HG03558 (cell line): ENCODE measurements around the gene PCF11.
"Not testable (repeated sequence)": the region's sequence is repeated elsewhere in the genome, so short reads cannot be mapped to it uniquely, and the experiment has no call there.

Experiments
- ATAC-seq: cut with Tn5 transposase; IDR thresholded peaks from one replicate; pipeline ENCODE4 v1.9.1; 2021; ENCODE audit warnings: moderate number of reproducible peaks; ENCODE audit not compliant: unreplicated experiment; ENCODE audit errors: extremely low read depth

Gene PCF11

GRCh38 chr11:83185767-83186166 lies 28.8 kb downstream of the PCF11 start:
- no peak for ATAC-seq

- no peak for ATAC-seq
Observed at GRCh38 chr11:83187465-83187864, 30.5 kb downstream of the PCF11 start.

DNA sequence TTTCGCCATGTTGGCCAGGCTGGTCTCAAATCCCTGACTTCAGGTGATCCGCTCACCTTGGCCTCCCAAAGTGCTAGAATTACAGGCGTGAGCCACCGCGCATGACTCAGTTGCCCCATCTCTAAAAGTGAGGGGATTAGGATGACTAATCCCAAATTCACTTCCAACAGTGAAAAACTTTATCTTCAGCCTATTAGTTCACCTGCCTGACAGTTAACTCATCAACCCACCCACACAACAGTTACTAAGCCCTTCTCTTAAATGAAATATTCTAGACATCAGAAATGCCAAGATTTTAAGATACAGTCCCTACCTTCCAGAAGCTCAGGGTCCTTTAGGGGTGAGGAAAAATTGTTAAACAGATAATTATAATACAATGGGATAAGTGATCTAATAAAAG lies 34.6 kb downstream of the PCF11 start:
- no peak for ATAC-seq

- no peak for ATAC-seq
Observed at GRCh38 chr11:83191986-83192385, 35.1 kb downstream of the PCF11 start.

GRCh38 chr11:83192606-83193245 lies 35.8 kb downstream of the PCF11 start:
- ATAC-seq: no peak

DNA sequence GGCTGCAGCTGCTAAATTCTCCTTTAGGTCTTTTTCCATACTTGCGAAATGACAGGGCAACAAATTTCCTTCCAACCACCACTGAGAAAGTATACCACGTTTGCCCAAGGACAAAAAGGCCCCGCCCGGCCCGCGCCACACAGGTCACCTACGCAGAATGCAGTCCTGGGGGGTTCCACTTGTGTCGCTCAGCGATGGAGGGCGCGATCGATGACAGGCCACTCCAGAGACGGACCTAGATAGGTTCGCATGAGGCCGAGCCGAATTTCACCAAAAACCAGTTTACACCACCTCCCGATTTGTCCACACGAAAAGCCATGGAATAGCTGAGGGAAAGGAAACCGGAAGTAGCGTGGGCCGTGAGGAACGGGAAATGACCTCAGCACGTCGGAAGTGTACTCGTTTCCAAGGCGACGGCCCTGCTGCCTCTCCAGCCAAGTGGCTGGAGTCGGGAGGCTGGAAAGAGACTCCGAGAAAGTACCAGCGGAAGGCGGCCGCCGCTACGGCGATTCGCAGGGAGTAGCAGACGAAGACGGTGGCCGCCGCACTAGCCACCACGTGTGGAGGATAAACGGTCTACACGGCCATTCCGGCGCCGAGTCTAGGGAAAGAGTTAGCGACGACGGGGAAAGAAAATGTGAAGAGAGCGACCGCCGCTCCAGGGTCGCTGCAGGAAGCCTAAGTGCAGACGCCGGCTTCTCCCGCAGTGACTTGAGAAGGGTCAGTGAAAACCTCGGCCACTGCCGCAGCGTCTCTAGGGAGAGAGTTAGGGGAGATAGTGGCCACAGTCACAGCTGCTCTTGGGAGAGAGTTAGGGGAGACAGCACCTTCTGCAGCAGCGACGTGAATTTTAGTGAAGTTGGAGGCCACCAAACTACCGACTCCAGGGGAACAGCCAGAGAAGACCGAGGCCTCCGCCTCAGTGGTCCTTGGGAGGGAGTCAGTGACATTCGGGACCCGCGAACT lies 36.7 kb downstream of the PCF11 start, which contains the start of gene ANKRD42:
ANKRD42 (plus strand) TSS at position 398 of the 966 bp plus-strand sequence. CDS start 959 bp downstream, outside the sequence.
- peak; percentile 89 for ATAC-seq

GRCh38 chr11:83194281-83195142 lies 37.6 kb downstream of the PCF11 start:
- ATAC-seq: peak; percentile 31

DNA sequence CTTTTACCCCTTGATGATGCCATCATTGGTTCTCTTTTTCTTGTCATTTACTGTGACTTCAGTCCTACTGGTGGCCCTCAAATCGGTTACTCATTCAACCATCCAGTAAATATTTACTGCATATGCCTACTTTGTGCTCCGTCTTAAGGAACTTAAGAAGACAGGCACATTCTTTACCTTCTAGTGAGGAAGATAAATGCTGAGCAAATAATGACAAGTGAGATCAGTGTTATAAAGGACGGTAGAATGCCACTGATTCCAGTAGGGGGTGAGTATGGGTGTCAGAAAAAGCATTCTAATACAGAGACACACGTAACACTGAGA lies 38.2 kb downstream of the PCF11 start:
- ATAC-seq: no peak

DNA sequence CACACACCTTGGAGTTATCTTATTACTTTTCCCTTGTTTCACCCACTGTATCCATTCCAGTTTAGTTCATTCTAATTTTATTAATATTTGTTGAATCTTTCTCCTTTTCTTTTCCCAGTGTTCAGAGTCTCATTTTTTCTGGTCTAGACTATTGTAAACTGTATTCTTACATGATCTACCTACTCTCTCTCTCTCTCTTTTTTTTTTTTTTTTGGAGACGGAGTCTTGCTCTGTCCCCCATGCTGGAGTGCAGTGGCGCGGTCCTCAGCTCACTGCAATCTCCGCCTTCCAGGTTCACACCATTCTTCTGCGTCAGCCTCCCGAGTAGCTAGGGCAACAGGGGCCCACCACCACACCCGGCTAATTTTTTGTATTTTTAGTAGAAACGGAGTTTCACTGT lies 38.7 kb downstream of the PCF11 start:
- no peak for ATAC-seq

DNA sequence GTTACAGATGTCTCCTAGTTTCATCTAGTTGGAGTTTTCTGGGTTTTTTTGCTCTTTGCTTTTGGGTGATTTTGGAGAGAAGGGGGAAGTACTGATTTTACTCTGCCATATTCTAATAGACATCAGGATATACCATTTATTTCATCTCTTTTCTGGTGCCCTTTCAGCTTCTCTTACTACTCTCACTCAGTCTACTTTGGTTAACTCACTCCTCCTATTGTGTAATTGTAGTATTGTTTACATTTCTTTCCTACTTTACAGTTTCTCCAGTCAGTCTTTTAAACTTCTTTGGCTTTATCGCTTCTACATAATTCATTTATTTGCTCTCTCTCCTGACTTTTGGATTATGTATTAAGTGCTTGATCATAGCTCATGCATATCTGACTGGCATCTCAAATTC lies 43.1 kb downstream of the PCF11 start:
- ATAC-seq: no peak

- no peak for ATAC-seq
Observed at GRCh38 chr11:83205608-83206185, 48.8 kb downstream of the PCF11 start.

DNA sequence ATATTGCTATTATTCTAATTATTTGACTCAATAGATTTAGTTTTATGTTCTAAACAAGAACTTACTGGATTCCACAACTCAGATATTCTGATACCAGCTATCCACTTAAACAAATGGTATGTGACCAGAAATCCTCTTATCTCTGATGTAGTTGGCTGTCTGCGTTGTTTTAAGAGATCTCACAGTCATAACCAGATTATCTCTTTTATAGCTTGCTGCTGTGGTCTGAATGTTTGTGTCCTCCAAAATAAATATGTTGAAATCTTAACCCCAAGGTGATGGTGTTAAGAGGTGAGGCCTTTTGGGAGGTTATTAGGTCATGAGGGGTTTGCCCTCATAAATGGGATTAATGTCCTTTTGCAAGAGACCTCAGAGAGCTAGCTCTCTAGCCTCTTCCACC lies 49.3 kb downstream of the PCF11 start:
- no peak for ATAC-seq

DNA sequence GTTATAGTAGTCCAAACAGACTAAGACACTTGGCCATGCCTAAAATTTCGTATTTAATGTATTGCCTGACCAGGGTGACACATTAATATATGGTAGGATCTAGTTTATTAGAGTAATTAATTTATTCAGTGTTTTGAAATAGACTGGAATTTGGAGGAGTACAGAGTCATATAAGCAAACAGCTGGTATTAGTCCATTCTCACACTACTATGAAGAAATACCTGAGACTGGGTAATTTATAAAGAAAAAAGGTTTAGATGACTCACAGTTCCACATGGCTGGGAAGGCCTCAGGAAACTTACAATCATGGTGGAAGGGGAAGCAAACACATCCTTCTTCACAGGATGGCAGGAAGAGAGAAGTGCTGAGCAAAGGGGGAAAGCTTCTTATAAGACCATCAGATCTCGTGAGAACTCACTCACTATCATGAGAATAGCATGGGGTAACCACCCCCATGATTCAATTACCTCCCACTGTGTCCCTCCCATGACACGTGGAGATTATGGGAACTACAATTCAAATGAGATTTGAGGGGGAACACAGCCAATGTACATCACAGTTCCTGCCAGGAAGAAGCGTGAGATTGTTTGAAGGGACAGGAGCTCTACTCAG lies 49.9 kb downstream of the PCF11 start:
- ATAC-seq: not testable (repeated sequence)

DNA sequence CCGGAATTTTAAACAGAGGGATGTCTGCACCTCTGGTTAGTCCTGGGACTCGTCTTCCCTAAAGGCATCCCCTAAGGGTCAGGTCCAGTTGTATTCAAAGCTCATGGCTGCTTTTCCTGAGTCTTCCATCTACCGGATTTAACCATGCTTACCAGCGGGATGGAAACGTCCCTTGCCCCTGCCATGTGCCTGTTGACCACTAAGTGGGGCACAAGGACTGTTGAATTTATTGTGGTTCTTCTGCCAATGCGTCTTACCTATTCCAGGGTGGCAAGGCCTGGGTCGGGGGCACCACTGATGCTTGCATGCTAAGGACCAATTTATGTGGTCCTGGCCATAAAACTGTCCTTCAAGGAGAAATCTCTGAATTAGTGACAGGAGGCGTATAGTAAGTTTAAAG lies 62.2 kb downstream of the PCF11 start:
- ATAC-seq: no peak

- no peak for ATAC-seq
Observed at GRCh38 chr11:83220260-83220659, 63.3 kb downstream of the PCF11 start.

DNA sequence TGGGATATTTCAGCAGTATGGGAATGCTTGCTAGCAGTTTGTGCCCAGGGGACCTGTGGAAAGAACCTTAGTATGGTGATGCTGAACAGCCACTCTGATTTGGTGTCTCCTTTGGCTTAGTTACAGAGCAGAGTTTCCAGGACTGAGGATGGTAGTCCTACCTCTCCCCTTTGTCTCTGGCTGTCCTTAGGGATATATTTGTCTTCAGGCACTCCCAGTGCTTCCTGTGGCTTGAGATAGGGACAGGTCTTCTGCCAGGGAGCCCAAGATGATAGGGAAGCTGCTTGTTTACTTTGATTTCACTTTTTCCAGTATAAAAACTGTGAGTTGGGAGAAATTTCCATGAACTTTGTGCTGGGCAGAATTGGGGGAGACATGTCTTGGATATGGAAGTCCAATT lies 64.8 kb downstream of the PCF11 start:
- no peak for ATAC-seq

- no peak for ATAC-seq
Observed at GRCh38 chr11:83222499-83222898, 65.6 kb downstream of the PCF11 start.

DNA sequence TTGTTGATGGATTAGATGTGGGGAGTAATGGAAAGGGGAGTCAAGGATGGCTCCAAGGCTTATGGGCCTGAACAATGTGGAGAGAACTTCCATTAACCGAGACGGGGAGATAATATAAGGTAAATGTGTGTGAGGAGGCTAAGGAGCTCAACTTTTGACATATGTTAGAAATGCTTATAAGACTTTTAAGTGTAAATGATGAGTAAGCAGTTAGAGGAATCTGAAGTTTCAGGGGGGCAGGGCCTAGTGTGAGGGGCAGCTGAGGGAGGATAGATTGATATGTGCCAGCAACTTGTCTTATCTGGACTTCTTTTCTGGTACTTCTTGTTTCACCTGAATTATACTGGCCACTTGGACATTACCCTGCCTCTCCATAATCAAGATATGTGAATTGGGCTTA lies 66.5 kb downstream of the PCF11 start:
- no peak for ATAC-seq

GRCh38 chr11:83235825-83236224 lies 78.9 kb downstream of the PCF11 start:
- no peak for ATAC-seq
